Muscle of leg (tissue), 11 donors: Measurements from ENCODE around the gene IFNA7. TPM values are rescaled to one million over a fixed set of nuclear protein-coding genes. Genes with fewer than 3 reads are reported as not detected.
"Not testable (repeated sequence)": the region's sequence is repeated elsewhere in the genome, so short reads cannot be mapped to it uniquely, and the experiment has no call there.

ENCODE experiments used
- DNase-seq: peaks from one replicate; pipeline ENCODE4 v3.0.0; 2013
- H3K27ac ChIP-seq: one replicate; pipeline ENCODE4 v1.5.1; 2013; ENCODE audit warnings: mild to moderate bottlenecking, low read length, control low read depth
- H3K27me3 ChIP-seq: one replicate; pipeline ENCODE4 v1.6.1; 2013; ENCODE audit warnings: low read length; ENCODE audit not compliant: control insufficient read depth, insufficient read depth
- H3K36me3 ChIP-seq: one replicate; pipeline ENCODE4 v1.6.1; 2013; ENCODE audit warnings: low read length; ENCODE audit not compliant: control insufficient read depth, insufficient read depth
- H3K4me1 ChIP-seq: one replicate; pipeline ENCODE4 v1.6.1; 2013; ENCODE audit warnings: low read length; ENCODE audit not compliant: control insufficient read depth, insufficient read depth
- H3K4me3 ChIP-seq: one replicate; pipeline ENCODE4 v1.5.1; 2013; ENCODE audit warnings: low read length, control low read depth
- H3K9me3 ChIP-seq: replicated peaks from 2 replicates; pipeline ENCODE4 v1.6.1; 2013; ENCODE audit warnings: low read depth, low read length; ENCODE audit not compliant: control insufficient read depth
- WGBS: methylation state at CpG from one replicate; pipeline ENCODE4 v1.1.5; 2013; ENCODE audit warnings: missing lambda C conversion rate; ENCODE audit not compliant: insufficient coverage; 5-methylcytosine and 5-hydroxymethylcytosine counted together
- polyA plus RNA-seq, 8 donors: library from polyadenylated mRNA; unstranded; fragments of 120-200 nt; gene quantifications; one replicate each; pipeline versions ENCODE4 v1.2.1 to v1.2.3, GENCODE V29; 2013; ENCODE audit warnings: inconsistent platforms in 1 of 8, low replicate concordance in 1 of 8; ENCODE audit not compliant: insufficient read length in 8 of 8, insufficient read depth in 1 of 8
- total RNA-seq: library from RNA; stranded (reverse); fragments of 120-200 nt; gene quantifications from one replicate; pipeline ENCODE4 v1.2.4, GENCODE V29; 2013

The IFNA7 gene
- total and polyA plus RNA-seq, 9 donors: not detected

DNA sequence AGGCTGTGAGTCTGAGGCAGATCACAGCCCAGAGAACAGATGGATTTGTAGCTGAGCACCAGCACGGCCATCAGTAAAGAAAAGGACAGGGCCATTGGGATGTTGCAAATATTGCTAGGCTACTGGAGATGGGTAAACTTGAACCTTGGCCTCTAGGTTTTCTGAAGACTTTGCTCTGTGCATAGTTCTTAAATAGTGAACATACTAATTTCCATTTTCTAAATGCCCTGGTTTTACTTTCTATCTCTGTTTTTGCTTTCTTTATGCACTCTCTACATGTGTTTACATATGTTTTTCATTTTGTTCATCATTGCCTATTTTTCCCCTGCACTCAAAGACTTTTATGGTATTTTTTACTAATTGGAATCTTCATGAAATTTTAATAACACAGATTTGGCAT lies 15.2 kb upstream of the IFNA7 start, which contains the start of gene IFNA16:
Gene IFNA16 (minus strand): TSS at position 101 of the 400 bp plus-strand sequence. CDS start 6 bp downstream, at position 95.
- not testable (repeated sequence) for H3K27me3 ChIP-seq, H3K4me1 ChIP-seq, H3K36me3 ChIP-seq, H3K9me3 ChIP-seq, H3K4me3 ChIP-seq, DNase-seq, H3K27ac ChIP-seq
- 100% methylated on average over 1 of the region's 1 CpG for WGBS

DNA sequence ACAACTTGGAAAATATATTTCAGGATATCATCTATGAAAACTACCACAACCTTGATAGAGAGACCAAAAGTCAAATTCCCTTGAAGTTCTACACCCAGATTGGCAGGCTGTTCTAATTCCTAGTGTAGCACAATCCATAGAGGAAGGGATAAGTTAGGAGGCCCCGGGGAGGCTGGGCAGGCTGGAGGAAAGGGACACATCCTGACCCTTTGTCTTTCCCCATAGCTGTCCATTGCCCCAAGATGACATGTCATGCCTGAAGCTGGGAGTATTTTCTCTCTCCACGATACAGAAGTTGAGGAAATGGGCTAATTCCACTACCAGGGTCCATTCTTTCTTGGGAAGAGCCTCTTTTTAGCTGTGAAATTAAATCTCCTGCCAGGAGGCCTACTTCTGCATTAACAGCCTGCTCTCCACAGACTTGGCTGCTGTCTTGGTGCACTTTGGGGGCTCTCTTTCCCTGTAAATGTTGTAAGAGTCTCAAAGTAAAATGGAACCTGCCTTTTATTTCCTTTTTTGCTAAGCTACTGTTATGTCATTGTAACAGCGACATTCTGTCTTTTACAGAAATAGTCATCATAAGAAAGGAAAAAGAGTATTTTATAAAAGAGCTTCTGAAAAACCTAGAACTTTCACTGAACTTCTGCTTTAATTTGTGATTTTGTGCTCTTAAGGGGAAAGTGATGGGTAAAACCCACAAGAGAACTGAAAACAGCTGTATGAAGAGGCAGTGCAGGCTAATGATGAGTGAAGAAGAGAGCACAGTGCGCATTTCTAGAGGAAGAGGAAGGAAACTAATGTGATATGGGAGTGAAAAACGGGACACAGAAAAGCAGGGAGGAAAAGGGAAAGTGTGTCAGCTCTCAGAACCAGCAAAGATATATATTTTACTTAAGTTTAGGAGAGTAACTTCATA lies 11.7 kb upstream of the IFNA7 start:
- not testable (repeated sequence) for H3K36me3 ChIP-seq, H3K9me3 ChIP-seq, H3K27me3 ChIP-seq, H3K4me1 ChIP-seq, H3K4me3 ChIP-seq, H3K27ac ChIP-seq
- no CpG with 5 or more reads among the region's 5 CpGs for WGBS
- DNase-seq: peak; percentile 1

DNA sequence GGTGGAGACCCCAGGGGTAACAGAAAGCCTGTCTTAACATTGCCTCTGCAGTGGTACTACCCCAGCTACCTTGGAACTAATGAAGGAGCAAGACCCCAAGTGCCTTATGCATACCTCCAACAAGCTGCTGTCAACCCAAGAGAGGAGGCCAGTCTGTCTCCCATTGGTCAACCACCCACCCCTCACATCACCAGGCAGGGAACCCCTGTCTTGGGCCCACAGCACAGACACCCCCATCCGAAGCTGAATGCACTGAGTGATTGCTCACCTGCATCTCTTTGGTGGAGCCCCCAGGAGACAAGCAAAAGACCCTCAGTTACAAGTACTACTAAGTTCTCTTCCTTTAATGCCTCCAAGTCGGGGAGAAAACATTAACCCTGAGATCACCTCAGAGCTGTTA lies 10.2 kb upstream of the IFNA7 start:
- not testable (repeated sequence) for H3K36me3 ChIP-seq, H3K27ac ChIP-seq, DNase-seq, H3K4me3 ChIP-seq, H3K4me1 ChIP-seq, H3K9me3 ChIP-seq, H3K27me3 ChIP-seq
- WGBS: 100% methylated on average over 1 of the region's 2 CpGs

DNA sequence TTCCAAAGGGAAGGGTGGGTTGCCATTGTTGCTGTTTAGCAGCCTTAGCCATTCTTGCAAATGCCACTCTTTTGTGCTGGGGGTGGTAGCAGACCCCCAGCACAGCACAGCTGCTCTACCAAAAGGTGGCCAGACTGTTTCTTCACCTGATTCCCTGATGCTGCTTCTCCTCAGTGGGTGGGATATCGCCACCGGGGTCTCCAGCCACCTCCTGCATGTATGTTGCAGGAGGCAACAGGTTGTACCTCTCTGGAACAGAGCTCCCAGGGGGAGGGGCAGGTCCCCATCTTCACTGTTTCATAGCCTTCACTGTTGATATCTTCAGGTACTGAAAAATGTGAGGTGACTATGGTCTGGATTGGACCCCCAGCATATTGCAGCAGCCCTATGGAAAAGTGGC lies 8.8 kb upstream of the IFNA7 start:
- not testable (repeated sequence) for H3K4me3 ChIP-seq, H3K27ac ChIP-seq, H3K27me3 ChIP-seq, H3K4me1 ChIP-seq, H3K9me3 ChIP-seq, H3K36me3 ChIP-seq, DNase-seq
- no CpG with 5 or more reads among the region's 2 CpGs for WGBS

DNA sequence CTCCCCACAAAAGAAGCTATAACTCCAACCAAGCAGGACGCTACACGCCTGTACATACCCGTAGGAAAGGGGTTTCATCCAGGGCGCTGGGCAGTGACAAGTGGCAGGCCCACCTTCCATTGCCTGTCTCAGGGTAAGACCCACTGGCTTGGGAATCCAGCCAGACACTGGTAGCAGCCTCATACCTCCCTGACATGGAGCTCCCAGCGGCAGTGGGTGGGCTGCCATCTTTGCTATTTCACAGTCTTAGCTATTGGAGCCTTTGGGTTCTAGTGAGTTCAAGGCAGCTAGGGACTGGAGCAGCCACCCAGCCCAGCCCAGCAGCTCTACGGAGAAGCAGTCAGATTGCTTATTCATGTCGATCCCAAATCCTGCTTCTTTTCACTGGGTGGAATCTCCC lies 8.3 kb upstream of the IFNA7 start:
- no peak for DNase-seq
- Histone ChIP-seq H3K27ac (no peak overlapping the region), H3K9me3 (no peaks in the 10 kb centered on the region), H3K27me3 (no peaks in the 10 kb centered on the region), H3K4me3 (no peak overlapping the region), H3K4me1 (no peaks in the 10 kb centered on the region), H3K36me3 (no peaks in the 10 kb centered on the region)
- 90% methylated on average over 7 of the region's 7 CpGs for WGBS

DNA sequence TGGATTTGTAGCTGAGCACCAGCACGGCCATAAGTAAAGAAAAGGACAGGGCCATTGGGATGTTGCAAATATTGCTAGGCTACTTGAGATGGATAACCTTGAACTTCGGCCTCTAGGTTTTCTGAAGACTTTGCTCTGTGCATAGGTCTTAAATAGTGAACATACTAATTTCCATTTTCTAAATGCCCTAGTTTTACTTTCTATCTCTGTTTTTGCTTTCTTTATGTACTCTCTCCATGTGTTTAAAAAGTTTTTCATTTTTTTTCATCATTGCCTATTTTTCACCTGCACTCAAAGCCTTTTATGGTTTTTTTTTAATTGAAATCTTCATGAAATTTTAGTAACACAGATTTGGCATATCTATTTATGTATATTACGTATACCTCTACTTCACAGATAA lies 5.0 kb upstream of the IFNA7 start, which contains the start of gene IFNA10:
Gene IFNA10 (minus strand): TSS at position 101 of the 400 bp plus-strand sequence. CDS start 46 bp downstream, at position 55.
- not testable (repeated sequence) for H3K9me3 ChIP-seq, H3K36me3 ChIP-seq, DNase-seq, H3K4me1 ChIP-seq, H3K27me3 ChIP-seq, H3K4me3 ChIP-seq, H3K27ac ChIP-seq
- no CpG with 5 or more reads among the region's 3 CpGs for WGBS

DNA sequence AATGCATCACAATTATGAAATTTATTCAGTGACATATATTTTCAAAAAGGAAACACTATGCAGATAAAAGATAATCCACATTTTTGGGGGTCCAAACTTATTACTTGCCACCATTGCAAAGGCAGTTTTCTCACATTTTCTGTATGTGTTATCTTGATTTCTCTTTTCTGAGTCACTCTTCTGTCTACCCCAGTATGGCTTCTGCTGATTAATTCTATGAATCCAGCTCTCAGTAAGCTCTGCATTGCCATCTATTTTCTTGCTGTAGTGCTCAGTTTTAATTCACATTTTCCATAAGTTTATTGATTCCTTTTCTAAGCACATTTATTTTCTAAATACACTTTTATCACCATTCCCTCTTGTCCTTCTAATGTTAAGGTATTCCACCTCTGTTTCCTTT lies 3.2 kb upstream of the IFNA7 start:
- Histone ChIP-seq H3K4me3 (no peak overlapping the region), H3K27me3 (no peaks in the 10 kb centered on the region), H3K36me3 (no peaks in the 10 kb centered on the region), H3K4me1 (no peaks in the 10 kb centered on the region), H3K27ac (no peak overlapping the region), H3K9me3 (no peaks in the 10 kb centered on the region)
- no peak for DNase-seq

DNA sequence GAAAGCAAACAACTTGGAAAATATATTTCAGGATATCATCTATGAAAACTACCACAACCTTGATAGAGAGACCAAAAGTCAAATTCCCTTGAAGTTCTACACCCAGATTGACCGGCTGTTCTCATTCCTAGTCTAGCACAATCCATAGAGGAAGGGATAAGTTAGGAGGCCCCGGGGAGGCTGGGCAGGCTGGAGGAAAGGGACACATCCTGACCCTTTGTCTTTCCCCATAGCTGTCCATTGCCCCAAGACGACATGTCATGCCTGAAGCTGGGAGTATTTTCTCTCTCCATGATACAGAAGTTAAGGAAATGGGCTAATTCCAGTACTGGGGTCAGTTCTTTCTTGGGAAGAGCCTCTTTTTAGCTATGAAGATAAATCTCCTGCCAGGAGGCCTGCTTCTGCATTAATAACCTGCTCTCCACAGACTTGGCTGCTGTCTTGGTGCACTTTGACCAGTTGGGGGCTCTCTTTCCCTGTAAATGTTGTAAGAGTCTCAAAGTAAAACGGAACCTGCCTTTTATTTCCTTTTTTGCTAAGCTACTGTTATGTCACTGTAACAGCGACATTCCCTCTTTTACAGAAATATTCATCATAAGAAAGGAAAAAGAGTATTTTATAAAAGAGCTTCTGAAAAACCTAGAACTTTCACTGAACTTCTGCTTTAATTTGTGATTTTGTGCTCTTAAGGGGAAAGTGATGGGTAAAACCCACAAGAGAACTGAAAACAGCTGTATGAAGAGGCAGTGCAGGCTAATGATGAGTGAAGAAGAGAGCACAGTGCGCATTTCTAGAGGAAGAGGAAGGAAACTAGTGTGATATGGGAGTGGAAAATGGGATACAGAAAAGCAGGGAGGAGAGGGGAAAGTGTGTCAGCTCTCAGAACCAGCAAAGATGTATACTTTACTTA lies 6.9 kb downstream of the IFNA7 start:
- peak; percentile 11 for DNase-seq
- WGBS: no CpG with 5 or more reads among the region's 6 CpGs

DNA sequence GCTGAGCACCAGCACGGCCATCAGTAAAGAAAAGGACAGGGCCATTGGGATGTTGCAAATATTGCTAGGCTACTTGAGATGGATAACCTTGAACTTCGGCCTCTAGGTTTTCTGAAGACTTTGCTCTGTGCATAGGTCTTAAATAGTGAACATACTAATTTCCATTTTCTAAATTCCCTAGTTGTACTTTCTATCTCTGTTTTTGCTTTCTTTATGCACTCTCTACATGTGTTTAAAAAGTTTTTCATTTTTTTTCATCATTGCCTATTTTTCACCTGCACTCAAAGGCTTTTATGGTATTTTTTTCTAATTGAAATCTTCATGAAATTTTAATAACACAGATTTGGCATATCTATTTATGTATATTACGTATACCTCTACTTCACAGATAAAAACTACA lies 14.5 kb downstream of the IFNA7 start, which contains the start of gene IFNA4:
Gene IFNA4 (minus strand): TSS at position 101 of the 400 bp plus-strand sequence. CDS start 56 bp downstream, at position 45.
- not testable (repeated sequence) for H3K36me3 ChIP-seq, DNase-seq, H3K27ac ChIP-seq, H3K9me3 ChIP-seq, H3K27me3 ChIP-seq, H3K4me1 ChIP-seq, H3K4me3 ChIP-seq
- no CpG with 5 or more reads among the region's 3 CpGs for WGBS

More for the DNA sequence above, 6.9 kb downstream of the IFNA7 start:
- not testable (repeated sequence) for H3K4me1 ChIP-seq, H3K36me3 ChIP-seq, H3K9me3 ChIP-seq, H3K27me3 ChIP-seq, H3K27ac ChIP-seq, H3K4me3 ChIP-seq
